ENCODE measurements around the gene EME2. TPM values are rescaled to one million over a fixed set of nuclear protein-coding genes. Genes with fewer than 3 reads are reported as not detected.
"Not testable (repeated sequence)": the region's sequence is repeated elsewhere in the genome, so short reads cannot be mapped to it uniquely, and the experiment has no call there.

EME2 gene
- polyA plus RNA-seq, result 1 to 10 TPM in 2 of 3 donors, under 1 TPM in 1; 0.79 to 2.2 (median 1.0) TPM

- Mint-ChIP-seq H3K4me1 (peaks cover 14 to 21% of the 10 kb centered on the region in 2 donors), H3K9me3 (no peaks in the 10 kb centered on the region), H3K36me3 (no peaks in the 10 kb centered on the region), H3K27ac (peak within 1 kb of the TSS; percentile 85 to 94 (median 92)), H3K4me3 (peak within 1 kb of the TSS; percentile 93 to 96 (median 95)), H3K27me3 (ENCODE audit: low read depth in 3 of 3) (peaks cover 4 to 10% (median 7%) of the 10 kb centered on the region in 3 donors)
- peak in 2 of 3 donors; percentile 27 to 34 for DNase-seq
Measured at GRCh38 chr16:1772362-1772907, at the start of gene EME2. Gene EME2, plus strand, starts transcription at chr16:1772810. Its CDS starts 418 bp downstream, at chr16:1773228.

DNA sequence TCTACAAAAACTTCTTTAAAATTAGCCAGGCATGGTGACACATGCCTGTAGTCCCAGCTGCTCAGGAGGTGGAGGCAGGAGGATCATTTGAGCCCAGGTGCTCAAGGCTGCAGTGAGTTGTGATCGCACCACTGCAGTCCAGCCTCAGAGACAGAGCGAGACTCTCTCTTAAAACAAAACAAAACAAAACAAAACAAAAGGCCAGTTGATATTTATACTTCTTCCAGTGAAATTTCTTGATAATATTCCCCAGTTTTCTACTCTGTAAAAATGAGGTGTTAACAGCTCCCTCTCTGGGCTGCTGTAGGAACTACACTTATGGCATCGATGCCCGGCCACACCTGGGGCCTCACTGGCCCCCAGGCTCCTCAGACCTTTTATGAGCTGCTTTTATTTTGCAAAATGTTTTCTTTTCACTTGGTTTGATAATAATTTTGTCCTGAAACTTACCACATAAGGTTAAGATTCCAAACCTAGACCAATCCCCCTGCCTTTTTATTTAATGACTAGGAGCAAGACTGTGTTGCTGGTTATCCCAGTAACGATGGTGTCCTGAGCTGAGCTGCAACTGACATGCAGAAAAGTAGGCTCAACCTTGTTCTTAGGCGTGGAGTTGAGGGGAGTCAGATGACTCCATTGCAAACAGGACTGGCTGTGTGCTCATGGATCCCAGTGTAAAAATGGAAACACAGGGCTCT is 49.0 kb upstream of the EME2 start:
- H3K4me3 Mint-ChIP-seq, result peak overlapping the region; percentile 43 to 75 (median 64)
- no peaks in the 10 kb centered on the region for H3K9me3 Mint-ChIP-seq
- peaks cover 0 to 7% (median 2%) of the 10 kb centered on the region in 3 donors for H3K27me3 Mint-ChIP-seq (ENCODE audit: low read depth in 3 of 3)
- H3K36me3 Mint-ChIP-seq, result peaks cover 7 to 10% (median 8%) of the 10 kb centered on the region in 3 donors
- DNase-seq, result peak; percentile 32 to 44 (median 35)
- H3K27ac Mint-ChIP-seq, result peak overlapping the region; percentile 19 to 88 (median 76)
- H3K4me1 Mint-ChIP-seq, result peaks cover 49 to 53% of the 10 kb centered on the region in 2 donors

- no peak for DNase-seq
- Mint-ChIP-seq H3K9me3 (no peaks in the 10 kb centered on the region), H3K4me3 (no peak overlapping the region), H3K27me3 (ENCODE audit: low read depth in 3 of 3) (peaks cover 0 to 7% (median 2%) of the 10 kb centered on the region in 3 donors), H3K4me1 (peaks cover 40 to 44% of the 10 kb centered on the region in 2 donors), H3K27ac (peak overlapping the region in 1 of 6 donors; percentile 58), H3K36me3 (peaks cover 7 to 15% (median 11%) of the 10 kb centered on the region in 3 donors)
Measured at GRCh38 chr16:1724491-1724890, 48.1 kb upstream of the EME2 start.

DNA sequence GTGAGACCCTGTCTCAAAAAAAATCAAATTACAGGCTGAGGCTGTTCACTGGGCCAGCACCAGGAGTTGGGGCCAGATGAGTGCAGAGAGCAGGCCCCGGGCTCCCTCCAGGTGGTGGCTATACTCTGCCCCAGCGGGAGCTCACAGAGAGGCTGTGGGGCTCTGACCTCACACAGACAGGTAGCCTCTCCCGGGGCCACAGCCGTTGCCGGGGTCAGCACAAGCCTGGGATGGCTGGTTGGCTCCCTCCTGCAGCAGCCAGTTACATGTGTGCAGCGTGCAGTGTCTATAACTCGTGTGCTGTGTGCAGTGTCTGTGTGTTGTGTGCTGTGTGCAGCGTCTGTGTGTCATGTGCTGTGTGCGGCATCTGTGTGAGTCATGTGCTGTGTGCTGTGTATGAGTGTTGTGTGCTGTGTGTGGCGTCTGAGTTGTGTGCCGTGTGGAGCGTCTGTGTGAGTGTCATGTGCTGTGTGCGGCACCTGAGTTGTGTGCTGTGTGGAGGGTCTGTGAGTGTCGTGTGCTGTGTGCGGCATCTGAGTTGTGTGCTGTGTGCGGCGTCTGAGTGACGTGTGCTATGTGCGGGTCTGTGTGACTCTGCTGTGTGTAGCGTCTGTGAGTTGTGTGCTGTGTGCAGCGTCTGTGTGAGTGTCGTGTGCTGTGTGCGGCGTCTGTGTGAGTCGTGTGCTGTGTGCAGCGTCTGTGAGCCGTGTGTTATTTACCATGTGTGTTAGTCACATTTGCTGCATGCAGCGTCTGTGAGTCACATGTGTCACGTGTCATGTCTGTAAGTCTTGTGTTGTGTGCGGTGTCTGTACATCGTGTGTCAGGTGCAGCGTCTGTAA is 45.7 kb upstream of the EME2 start:
- Mint-ChIP-seq H3K27me3 (ENCODE audit: low read depth in 3 of 3) (peaks cover 0 to 7% (median 2%) of the 10 kb centered on the region in 3 donors), H3K4me3 (no peak overlapping the region), H3K36me3 (peaks cover 7 to 15% (median 11%) of the 10 kb centered on the region in 3 donors), H3K9me3 (no peaks in the 10 kb centered on the region), H3K4me1 (peaks cover 24 to 27% of the 10 kb centered on the region in 2 donors), H3K27ac (peak overlapping the region in 2 of 6 donors; percentile 3 to 47)
- DNase-seq, result no peak

GRCh38 chr16:1727651-1728624 is 44.7 kb upstream of the EME2 start:
- Mint-ChIP-seq H3K4me1 (peaks cover 13 to 17% of the 10 kb centered on the region in 2 donors), H3K9me3 (no peaks in the 10 kb centered on the region), H3K36me3 (peaks cover 7 to 15% (median 11%) of the 10 kb centered on the region in 3 donors), H3K27ac (peak overlapping the region in 1 of 6 donors; percentile 47), H3K4me3 (no peak overlapping the region), H3K27me3 (ENCODE audit: low read depth in 3 of 3) (peaks cover 0 to 6% (median 2%) of the 10 kb centered on the region in 3 donors)
- DNase-seq, result no peak

GRCh38 chr16:1729026-1729425 is 43.6 kb upstream of the EME2 start:
- Mint-ChIP-seq H3K9me3 (no peaks in the 10 kb centered on the region), H3K27ac (no peak overlapping the region), H3K4me1 (peaks cover 3 to 7% of the 10 kb centered on the region in 2 donors), H3K4me3 (no peak overlapping the region), H3K27me3 (ENCODE audit: low read depth in 3 of 3) (peaks cover 0 to 6% (median 0%) of the 10 kb centered on the region in 3 donors), H3K36me3 (peaks cover 7 to 15% (median 11%) of the 10 kb centered on the region in 3 donors)
- DNase-seq, result no peak

DNA sequence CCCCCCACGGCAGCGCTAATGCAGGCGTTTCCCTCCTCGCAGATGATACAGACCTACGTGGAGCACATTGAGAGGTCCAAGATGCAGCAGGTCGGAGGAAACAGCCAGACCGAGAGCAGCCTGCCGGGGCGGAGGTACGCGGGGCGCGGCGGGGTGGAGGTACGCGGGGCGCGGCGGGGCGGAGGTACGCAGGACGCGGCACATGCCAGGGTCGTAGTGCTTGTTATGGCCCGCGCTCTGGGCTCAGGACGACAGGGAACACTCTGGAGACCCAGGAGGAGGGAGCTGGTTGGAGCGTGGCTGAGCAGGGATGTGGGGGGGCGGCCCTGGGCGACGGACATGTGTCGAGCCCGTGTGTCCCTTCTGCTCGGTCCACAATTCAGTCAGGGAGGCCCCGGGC is 43.2 kb upstream of the EME2 start:
- no peak overlapping the region for H3K27ac Mint-ChIP-seq

GRCh38 chr16:1731073-1731472 is 41.5 kb upstream of the EME2 start:
- no peak overlapping the region for H3K4me3 Mint-ChIP-seq
- peaks cover 7 to 18% (median 11%) of the 10 kb centered on the region in 3 donors for H3K36me3 Mint-ChIP-seq
- no peak for DNase-seq
- no peak overlapping the region for H3K27ac Mint-ChIP-seq
- peaks cover 0 to 6% (median 0%) of the 10 kb centered on the region in 3 donors for H3K27me3 Mint-ChIP-seq (ENCODE audit: low read depth in 3 of 3)
- H3K9me3 Mint-ChIP-seq, result no peaks in the 10 kb centered on the region
- peaks cover 6 to 7% of the 10 kb centered on the region in 2 donors for H3K4me1 Mint-ChIP-seq

More for the DNA sequence above, 43.2 kb upstream of the EME2 start:
- Mint-ChIP-seq H3K36me3 (peaks cover 7 to 15% (median 11%) of the 10 kb centered on the region in 3 donors), H3K9me3 (no peaks in the 10 kb centered on the region), H3K4me1 (peaks cover 3 to 7% of the 10 kb centered on the region in 2 donors), H3K4me3 (no peak overlapping the region), H3K27me3 (ENCODE audit: low read depth in 3 of 3) (peaks cover 0 to 6% (median 0%) of the 10 kb centered on the region in 3 donors)
- no peak for DNase-seq

DNA sequence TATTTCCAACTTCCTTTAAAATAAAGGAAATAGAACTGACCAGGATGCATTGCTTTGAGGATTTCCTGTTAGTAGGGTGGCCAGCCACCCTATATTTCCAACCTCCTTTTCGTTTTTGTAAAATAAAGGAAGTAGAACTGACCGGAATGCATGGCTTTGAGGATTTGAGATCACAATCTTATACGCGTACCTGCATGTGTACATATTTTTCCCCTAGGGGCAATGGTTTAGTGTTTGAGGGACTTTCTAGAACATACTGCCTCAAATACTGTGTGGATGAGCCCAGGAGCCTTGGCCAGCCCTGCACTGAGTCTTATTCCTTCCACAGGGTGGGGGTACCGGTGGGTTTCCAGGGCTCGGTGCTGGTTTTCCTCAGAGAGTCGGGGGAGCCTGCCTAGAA is 41.0 kb upstream of the EME2 start:
- Mint-ChIP-seq H3K9me3 (no peaks in the 10 kb centered on the region), H3K4me1 (peaks cover 6 to 7% of the 10 kb centered on the region in 2 donors), H3K27ac (peak overlapping the region in 2 of 6 donors; percentile 14 to 46), H3K36me3 (peaks cover 7 to 18% (median 11%) of the 10 kb centered on the region in 3 donors), H3K27me3 (ENCODE audit: low read depth in 3 of 3) (peaks cover 0 to 6% (median 0%) of the 10 kb centered on the region in 3 donors), H3K4me3 (no peak overlapping the region)
- no peak for DNase-seq

- Mint-ChIP-seq H3K27ac (peak overlapping the region in 2 of 6 donors; percentile 14 to 46), H3K4me3 (no peak overlapping the region), H3K4me1 (peaks cover 2 to 4% of the 10 kb centered on the region in 2 donors), H3K27me3 (ENCODE audit: low read depth in 3 of 3) (peaks cover 0 to 2% (median 0%) of the 10 kb centered on the region in 3 donors), H3K9me3 (no peaks in the 10 kb centered on the region), H3K36me3 (peaks cover 4 to 13% (median 8%) of the 10 kb centered on the region in 3 donors)
- no peak for DNase-seq
Measured at GRCh38 chr16:1732071-1732470, 40.5 kb upstream of the EME2 start.

- H3K4me1 Mint-ChIP-seq; H3K27ac Mint-ChIP-seq; H3K27me3 Mint-ChIP-seq (ENCODE audit: low read depth in 3 of 3); H3K4me3 Mint-ChIP-seq; H3K9me3 Mint-ChIP-seq; DNase-seq: not testable (repeated sequence)
- H3K36me3 Mint-ChIP-seq, result peaks cover 0 to 10% (median 3%) of the 10 kb centered on the region in 3 donors
Measured at GRCh38 chr16:1732551-1732987, 40.0 kb upstream of the EME2 start.

- Mint-ChIP-seq H3K4me1 (peaks cover 0 to 3% of the 10 kb centered on the region in 2 donors), H3K27ac (no peak overlapping the region), H3K36me3 (peaks cover 0 to 3% (median 0%) of the 10 kb centered on the region in 3 donors), H3K9me3 (no peaks in the 10 kb centered on the region), H3K4me3 (no peak overlapping the region), H3K27me3 (ENCODE audit: low read depth in 3 of 3) (no peaks in the 10 kb centered on the region)
- DNase-seq, result no peak
Measured at GRCh38 chr16:1734123-1734522, 38.5 kb upstream of the EME2 start.
